ENCODE results near the gene IL17RE.

DNA sequence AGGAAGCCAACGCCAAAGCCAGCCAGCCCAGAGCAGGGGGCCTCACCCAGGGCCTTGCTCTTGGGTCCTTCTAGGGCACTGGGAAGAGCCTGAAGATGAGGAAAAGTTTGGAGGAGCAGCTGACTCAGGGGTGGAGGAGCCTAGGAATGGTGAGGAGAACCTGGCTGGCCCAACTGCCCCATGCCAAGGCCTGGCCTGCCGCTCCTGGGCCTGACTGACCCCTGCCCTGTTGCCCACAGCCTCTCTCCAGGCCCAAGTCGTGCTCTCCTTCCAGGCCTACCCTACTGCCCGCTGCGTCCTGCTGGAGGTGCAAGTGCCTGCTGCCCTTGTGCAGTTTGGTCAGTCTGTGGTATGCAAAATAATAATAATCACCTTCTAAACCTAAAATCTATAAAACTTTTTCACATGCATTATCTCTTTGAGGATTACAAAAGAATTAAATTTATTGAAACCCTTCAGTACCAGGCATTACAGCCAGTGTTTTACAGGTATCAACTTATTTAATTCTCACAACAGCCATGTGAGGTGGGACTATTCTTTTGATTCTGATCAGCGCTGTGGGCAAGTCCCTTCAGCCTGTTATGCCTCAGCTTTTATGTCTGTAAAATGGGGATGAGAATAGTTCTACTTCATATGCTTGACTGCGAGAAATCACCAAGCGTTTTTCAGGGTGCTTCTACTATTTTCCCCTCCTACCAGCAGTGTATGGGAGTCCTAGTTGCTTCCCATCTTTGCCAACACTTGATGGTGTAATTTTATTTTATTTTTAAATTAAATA, 15.8 kb downstream of the IL17RE start:
- no peak for TF ChIP-seq POLR2AphosphoS5 (IDR thresholded peaks at IDR 0.05; ENCODE audit: low read depth, low read length)
- no peak for TF ChIP-seq TAF1 (IDR thresholded peaks at IDR 0.05; ENCODE audit: borderline replicate concordance, insufficient read depth, low read length)
- TF ChIP-seq, protein P1, sequence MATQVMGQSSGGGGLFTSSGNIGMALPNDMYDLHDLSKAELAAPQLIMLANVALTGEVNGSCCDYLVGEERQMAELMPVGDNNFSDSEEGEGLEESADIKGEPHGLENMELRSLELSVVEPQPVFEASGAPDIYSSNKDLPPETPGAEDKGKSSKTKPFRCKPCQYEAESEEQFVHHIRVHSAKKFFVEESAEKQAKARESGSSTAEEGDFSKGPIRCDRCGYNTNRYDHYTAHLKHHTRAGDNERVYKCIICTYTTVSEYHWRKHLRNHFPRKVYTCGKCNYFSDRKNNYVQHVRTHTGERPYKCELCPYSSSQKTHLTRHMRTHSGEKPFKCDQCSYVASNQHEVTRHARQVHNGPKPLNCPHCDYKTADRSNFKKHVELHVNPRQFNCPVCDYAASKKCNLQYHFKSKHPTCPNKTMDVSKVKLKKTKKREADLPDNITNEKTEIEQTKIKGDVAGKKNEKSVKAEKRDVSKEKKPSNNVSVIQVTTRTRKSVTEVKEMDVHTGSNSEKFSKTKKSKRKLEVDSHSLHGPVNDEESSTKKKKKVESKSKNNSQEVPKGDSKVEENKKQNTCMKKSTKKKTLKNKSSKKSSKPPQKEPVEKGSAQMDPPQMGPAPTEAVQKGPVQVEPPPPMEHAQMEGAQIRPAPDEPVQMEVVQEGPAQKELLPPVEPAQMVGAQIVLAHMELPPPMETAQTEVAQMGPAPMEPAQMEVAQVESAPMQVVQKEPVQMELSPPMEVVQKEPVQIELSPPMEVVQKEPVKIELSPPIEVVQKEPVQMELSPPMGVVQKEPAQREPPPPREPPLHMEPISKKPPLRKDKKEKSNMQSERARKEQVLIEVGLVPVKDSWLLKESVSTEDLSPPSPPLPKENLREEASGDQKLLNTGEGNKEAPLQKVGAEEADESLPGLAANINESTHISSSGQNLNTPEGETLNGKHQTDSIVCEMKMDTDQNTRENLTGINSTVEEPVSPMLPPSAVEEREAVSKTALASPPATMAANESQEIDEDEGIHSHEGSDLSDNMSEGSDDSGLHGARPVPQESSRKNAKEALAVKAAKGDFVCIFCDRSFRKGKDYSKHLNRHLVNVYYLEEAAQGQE (IDR thresholded peaks at IDR 0.05; ENCODE audit: insufficient read depth in 1 of 2, low read depth in 2 of 2, low read length in 2 of 2), result no peak
- no peak for TF ChIP-seq SIN3A (IDR thresholded peaks at IDR 0.05; ENCODE audit: borderline replicate concordance, insufficient read depth, low read length)
- no peak for TF ChIP-seq FOXP2 (optimal IDR thresholded peaks at IDR 0.05; ENCODE audit: borderline replicate concordance, extremely low read depth, extremely low read length, insufficient read depth)

All from PFSK-1 (cell line).